Panc1 (cell line): ENCODE data around the gene ZFAND6. TPM values are rescaled to one million over a fixed set of nuclear protein-coding genes. Genes with fewer than 3 reads are reported as not detected.

ENCODE experiments used
- ATAC-seq: fragments of 200-7000 bp; cut with Tn5 transposase; 2 replicates; pipeline ENCODE4 v1.9.1; 2020; ENCODE audit warnings: mild to moderate bottlenecking, moderate library complexity
- BruUV-seq: library from RNA; stranded (reverse); fragments of 400-500 nt; replicated peaks from 2 replicates; lab custom pipeline; 2021; lab: Mats Ljungman, UMichigan
- CTCF ChIA-PET: fragments of 300-600 bp; sonication (Branson Sonifier 250); formaldehyde crosslinking; loops from one replicate; lab custom pipeline; 2022; ENCODE audit warnings: antibody characterized with exemption; lab: Charles Lee
- POLR2A ChIA-PET: fragments of 300-600 bp; sonication (Branson Sonifier 250); formaldehyde crosslinking; loops from one replicate; lab custom pipeline; 2022; ENCODE audit warnings: antibody characterized with exemption; lab: Charles Lee
- DNase-seq: peaks from one replicate; pipeline ENCODE4 v3.0.0-alpha.2; 2010; ENCODE audit warnings: low read depth, low spot score
- H3K27ac ChIP-seq: 2 replicates; pipeline ENCODE4 v1.5.1; 2011; ENCODE audit warnings: mild to moderate bottlenecking, low read length, inconsistent platforms
- H3K27me3 ChIP-seq: fragments of 200-500 bp; sonication (Bioruptor generic); 2 replicates; pipeline ENCODE4 v1.6.0; 2014; ENCODE audit warnings: low read length, inconsistent platforms; ENCODE audit not compliant: control insufficient read depth, insufficient read depth
- H3K36me3 ChIP-seq: fragments of 200-500 bp; sonication (Bioruptor generic); 2 replicates; pipeline ENCODE4 v1.5.1; 2014; ENCODE audit warnings: inconsistent platforms, mild to moderate bottlenecking, low read length, moderate library complexity; ENCODE audit not compliant: control insufficient read depth, insufficient read depth
- H3K4me1 ChIP-seq: 2 replicates; pipeline ENCODE4 v1.5.1; 2011; ENCODE audit warnings: inconsistent platforms, mild to moderate bottlenecking, low read length, moderate library complexity; ENCODE audit not compliant: control insufficient read depth, insufficient read depth
- H3K4me3 ChIP-seq, 2 experiments: 2 replicates each; pipeline ENCODE4 v1.5.1; 2011 to 2012; ENCODE audit warnings: low read depth in 2 of 2, low read length in 2 of 2, mild to moderate bottlenecking in 2 of 2, inconsistent platforms in 1 of 2, moderate library complexity in 1 of 2
- H3K9me3 ChIP-seq: fragments of 200-500 bp; sonication (Bioruptor generic); 2 replicates; pipeline ENCODE4 v1.5.1; 2014; ENCODE audit warnings: low read depth, mild to moderate bottlenecking, inconsistent platforms, low read length, moderate library complexity; ENCODE audit not compliant: control insufficient read depth, insufficient read depth
- POLR2AphosphoS5 ChIP-seq: IDR thresholded peaks from 2 replicates; pipeline ENCODE4 v1.6.1; 2012; ENCODE audit warnings: mild to moderate bottlenecking, low read depth, low read length, moderate library complexity
- SIN3A ChIP-seq: IDR thresholded peaks from 2 replicates; pipeline ENCODE4 v1.6.1; 2012; ENCODE audit warnings: low read depth, mild to moderate bottlenecking, low read length, moderate library complexity, borderline replicate concordance; ENCODE audit not compliant: insufficient read depth
- TCF7L2 ChIP-seq: IDR thresholded peaks from 2 replicates; pipeline ENCODE4 v1.6.1; 2011; ENCODE audit warnings: mild to moderate bottlenecking, low read depth, low read length, inconsistent platforms
- in situ Hi-C: cut with HindIII; loops from 2 replicates; pipeline ENCODE4 v1.10.0; 2016; ENCODE audit warnings: low sequenced_read_pairs, low pct_unique_long_range_greater_than_20kb
- intact Hi-C: fragments of 100-400 bp; cut with micrococcal nuclease; formaldehyde crosslinking; loops from one replicate; pipeline ENCODE4 v1.10.0; 2022; ENCODE audit not compliant: unreplicated experiment
- total RNA-seq: library from RNA; stranded (reverse); gene quantifications from one replicate; pipeline ENCODE4 v1.2.1, GENCODE V29; 2021; ENCODE audit not compliant: unreplicated experiment
- TF ChIP-seq, protein P1 (sequence below), 2 experiments: IDR thresholded peaks; 2 replicates each; pipeline ENCODE4 v1.6.1; 2011 to 2012; ENCODE audit warnings: low read depth in 2 of 2, control low read depth in 1 of 2, low read length in 1 of 2, mild to moderate bottlenecking in 1 of 2, moderate library complexity in 1 of 2; ENCODE audit not compliant: insufficient read depth in 1 of 2
- TF ChIP-seq, protein P2 (sequence below): fragments of 450-650 bp; IDR thresholded peaks from 2 replicates; pipeline ENCODE4 v1.5.1; 2017; ENCODE audit warnings: mild to moderate bottlenecking

ZFAND6 gene
- total RNA-seq, 1 experiment from 2014 or later = 73.0 TPM

DNA sequence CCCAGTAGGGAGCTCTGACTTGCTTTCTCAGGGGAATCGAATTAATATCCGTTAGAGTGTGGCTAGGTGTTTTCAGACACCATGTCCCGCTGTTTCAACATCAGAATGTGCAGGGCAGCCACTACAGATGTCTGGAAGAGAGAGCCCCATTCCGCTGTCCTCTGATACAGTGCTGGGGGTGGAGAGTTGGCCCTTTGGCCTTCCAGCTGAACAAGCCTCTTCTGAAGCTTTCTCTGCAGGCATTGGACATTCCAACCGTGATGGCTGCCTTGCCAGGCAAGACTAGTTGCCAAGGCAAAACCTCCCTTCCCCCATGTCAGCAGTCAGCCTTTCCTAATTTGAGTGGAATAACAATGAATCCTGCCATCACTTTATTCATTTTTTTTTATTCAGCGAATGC is 94.9 kb downstream of the ZFAND6 start:
- in situ Hi-C loops (no loop called here), intact Hi-C loops (no loop called here)
- POLR2A ChIA-PET = no interaction called here
- Histone ChIP-seq H3K27me3 (no peaks in the 10 kb centered on the region), H3K9me3 (no peaks in the 10 kb centered on the region), H3K27ac (peak overlapping the region; percentile 83; the same call in 1 of the 2 replicates), H3K4me1 (peaks cover 22% of the 10 kb centered on the region), H3K36me3 (no peaks in the 10 kb centered on the region), H3K4me3 (peak overlapping the region in 1 of 2 experiments; percentile 80; a peak in 1 of 4 replicates)
- CTCF ChIA-PET = no interaction called here
- DNase-seq (no peak), ATAC-seq (no peak)
- no TSS peak for BruUV-seq
- TF ChIP-seq TCF7L2 = no peak
- TF ChIP-seq SIN3A = no peak
- no peak for TF ChIP-seq POLR2AphosphoS5
- TF ChIP-seq, protein P1, sequence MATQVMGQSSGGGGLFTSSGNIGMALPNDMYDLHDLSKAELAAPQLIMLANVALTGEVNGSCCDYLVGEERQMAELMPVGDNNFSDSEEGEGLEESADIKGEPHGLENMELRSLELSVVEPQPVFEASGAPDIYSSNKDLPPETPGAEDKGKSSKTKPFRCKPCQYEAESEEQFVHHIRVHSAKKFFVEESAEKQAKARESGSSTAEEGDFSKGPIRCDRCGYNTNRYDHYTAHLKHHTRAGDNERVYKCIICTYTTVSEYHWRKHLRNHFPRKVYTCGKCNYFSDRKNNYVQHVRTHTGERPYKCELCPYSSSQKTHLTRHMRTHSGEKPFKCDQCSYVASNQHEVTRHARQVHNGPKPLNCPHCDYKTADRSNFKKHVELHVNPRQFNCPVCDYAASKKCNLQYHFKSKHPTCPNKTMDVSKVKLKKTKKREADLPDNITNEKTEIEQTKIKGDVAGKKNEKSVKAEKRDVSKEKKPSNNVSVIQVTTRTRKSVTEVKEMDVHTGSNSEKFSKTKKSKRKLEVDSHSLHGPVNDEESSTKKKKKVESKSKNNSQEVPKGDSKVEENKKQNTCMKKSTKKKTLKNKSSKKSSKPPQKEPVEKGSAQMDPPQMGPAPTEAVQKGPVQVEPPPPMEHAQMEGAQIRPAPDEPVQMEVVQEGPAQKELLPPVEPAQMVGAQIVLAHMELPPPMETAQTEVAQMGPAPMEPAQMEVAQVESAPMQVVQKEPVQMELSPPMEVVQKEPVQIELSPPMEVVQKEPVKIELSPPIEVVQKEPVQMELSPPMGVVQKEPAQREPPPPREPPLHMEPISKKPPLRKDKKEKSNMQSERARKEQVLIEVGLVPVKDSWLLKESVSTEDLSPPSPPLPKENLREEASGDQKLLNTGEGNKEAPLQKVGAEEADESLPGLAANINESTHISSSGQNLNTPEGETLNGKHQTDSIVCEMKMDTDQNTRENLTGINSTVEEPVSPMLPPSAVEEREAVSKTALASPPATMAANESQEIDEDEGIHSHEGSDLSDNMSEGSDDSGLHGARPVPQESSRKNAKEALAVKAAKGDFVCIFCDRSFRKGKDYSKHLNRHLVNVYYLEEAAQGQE (IDR thresholded peaks at IDR 0.05; ENCODE audit: insufficient read depth in 1 of 2, low read depth in 2 of 2, low read length in 1 of 2) = no peak
- TF ChIP-seq, protein P2, sequence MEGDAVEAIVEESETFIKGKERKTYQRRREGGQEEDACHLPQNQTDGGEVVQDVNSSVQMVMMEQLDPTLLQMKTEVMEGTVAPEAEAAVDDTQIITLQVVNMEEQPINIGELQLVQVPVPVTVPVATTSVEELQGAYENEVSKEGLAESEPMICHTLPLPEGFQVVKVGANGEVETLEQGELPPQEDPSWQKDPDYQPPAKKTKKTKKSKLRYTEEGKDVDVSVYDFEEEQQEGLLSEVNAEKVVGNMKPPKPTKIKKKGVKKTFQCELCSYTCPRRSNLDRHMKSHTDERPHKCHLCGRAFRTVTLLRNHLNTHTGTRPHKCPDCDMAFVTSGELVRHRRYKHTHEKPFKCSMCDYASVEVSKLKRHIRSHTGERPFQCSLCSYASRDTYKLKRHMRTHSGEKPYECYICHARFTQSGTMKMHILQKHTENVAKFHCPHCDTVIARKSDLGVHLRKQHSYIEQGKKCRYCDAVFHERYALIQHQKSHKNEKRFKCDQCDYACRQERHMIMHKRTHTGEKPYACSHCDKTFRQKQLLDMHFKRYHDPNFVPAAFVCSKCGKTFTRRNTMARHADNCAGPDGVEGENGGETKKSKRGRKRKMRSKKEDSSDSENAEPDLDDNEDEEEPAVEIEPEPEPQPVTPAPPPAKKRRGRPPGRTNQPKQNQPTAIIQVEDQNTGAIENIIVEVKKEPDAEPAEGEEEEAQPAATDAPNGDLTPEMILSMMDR = no peak

DNA sequence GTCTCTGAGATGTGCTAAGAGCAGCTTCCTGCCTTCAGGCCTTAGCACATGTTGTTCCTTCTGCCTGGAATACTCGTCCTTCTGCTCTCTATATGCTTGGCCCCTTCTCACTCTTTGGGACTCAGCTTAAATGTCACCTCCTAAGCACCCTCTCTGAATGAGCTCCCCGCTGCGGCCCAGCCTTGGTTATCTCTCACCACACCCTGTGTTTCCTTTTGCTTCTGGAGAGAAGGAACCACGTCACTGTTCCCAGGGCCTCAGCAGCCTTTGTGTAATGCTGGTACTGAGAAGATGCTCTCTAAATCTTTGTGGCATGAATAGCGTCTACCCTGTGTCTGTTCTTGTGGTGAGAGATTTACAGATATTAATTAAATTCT is 95.5 kb downstream of the ZFAND6 start:
- Histone ChIP-seq H3K27me3 (no peaks in the 10 kb centered on the region), H3K4me1 (peaks cover 22% of the 10 kb centered on the region), H3K9me3 (no peaks in the 10 kb centered on the region), H3K4me3 (no peak overlapping the region), H3K36me3 (no peaks in the 10 kb centered on the region), H3K27ac (no peak overlapping the region)
- ATAC-seq = no peak
- in situ Hi-C loops (no loop called here), intact Hi-C loops (no loop called here)
- no TSS peak for BruUV-seq
- CTCF ChIA-PET = no interaction called here
- POLR2A ChIA-PET = no interaction called here
- no peak for TF ChIP-seq POLR2AphosphoS5
- TF ChIP-seq, protein P1 (IDR thresholded peaks at IDR 0.05; ENCODE audit: insufficient read depth in 1 of 2, low read depth in 2 of 2, low read length in 1 of 2) = no peak
- TF ChIP-seq SIN3A = no peak
- TF ChIP-seq TCF7L2 = no peak
- TF ChIP-seq, protein P2 = no peak
- no peak for DNase-seq
